SK-N-SH (cell line): ENCODE results near the gene IGF2BP3. TPM values are rescaled to one million over a fixed set of nuclear protein-coding genes. Genes with fewer than 3 reads are reported as not detected.

Source experiments
- CTCF ChIA-PET: fragments of 300-600, 350-600 bp; formaldehyde crosslinking; extraction: SDS; loops from one replicate; lab custom pipeline; 2021; lab: Yijun Ruan, JAX
- POLR2A ChIA-PET: fragments of 350-600 bp; sonication (Branson Sonifier 250); formaldehyde crosslinking; extraction: SDS; loops from one replicate; lab custom pipeline; 2020; ENCODE audit warnings: antibody characterized with exemption, inconsistent platforms; lab: Yijun Ruan, JAX
- DNase-seq: peaks from one replicate; pipeline ENCODE4 v3.0.0; 2012
- H2AFZ ChIP-seq: fragments of 200-600 bp; sonication (generic); 2 replicates; pipeline ENCODE4 v1.8.1; 2016; ENCODE audit warnings: antibody characterized with exemption, mild to moderate bottlenecking, low read depth
- H3F3A ChIP-seq: fragments of 200-600 bp; sonication (generic); replicated peaks from 2 replicates; pipeline ENCODE3; 2016; ENCODE audit warnings: antibody characterized with exemption, mild to moderate bottlenecking; ENCODE audit not compliant: insufficient read depth
- H3K27ac ChIP-seq, 2 experiments: fragments of 200-500 bp in 1 of 2; fragments of 200-600 bp in 1 of 2; sonication (Bioruptor generic) in 1 of 2; sonication (generic), shearing (Covaris generic) in 1 of 2; 2 replicates each; pipeline versions ENCODE4 v1.5.1 to v1.6.1; 2014 to 2016; ENCODE audit warnings: low read depth in 2 of 2, inconsistent platforms in 1 of 2, low read length in 1 of 2, mild to moderate bottlenecking in 1 of 2, mixed read lengths in 1 of 2
- H3K27me3 ChIP-seq: fragments of 200-600 bp; sonication (generic), shearing (Covaris generic); 2 replicates; pipeline ENCODE4 v1.6.1; 2016; ENCODE audit warnings: mixed run types; ENCODE audit not compliant: insufficient read depth
- H3K36me3 ChIP-seq, 2 experiments: fragments of 200-500 bp in 1 of 2; fragments of 200-600 bp in 1 of 2; sonication (Bioruptor generic) in 1 of 2; sonication (generic) in 1 of 2; replicated peaks in 1 of 2; 2 replicates each; pipeline versions ENCODE3 to v1.5.1; 2014 to 2016; ENCODE audit warnings: low read length in 1 of 2, mild to moderate bottlenecking in 1 of 2; ENCODE audit not compliant: insufficient read depth in 2 of 2, control insufficient read depth in 1 of 2
- H3K4me1 ChIP-seq, 2 experiments: fragments of 200-500 bp in 1 of 2; fragments of 200-600 bp in 1 of 2; sonication (Bioruptor generic) in 1 of 2; sonication (generic), shearing (Covaris generic) in 1 of 2; 2 replicates each; pipeline versions ENCODE4 v1.5.1 to v1.6.1; 2014 to 2016; ENCODE audit warnings: low read depth in 1 of 2, low read length in 1 of 2, mixed run types in 1 of 2; ENCODE audit not compliant: insufficient read depth in 2 of 2, control insufficient read depth in 1 of 2
- H3K4me2 ChIP-seq: fragments of 200-600 bp; sonication (generic), shearing (Covaris generic); 2 replicates; pipeline ENCODE4 v1.6.1; 2017; ENCODE audit warnings: mixed run types
- H3K4me3 ChIP-seq, 2 experiments: fragments of 200-500 bp in 1 of 2; fragments of 200-600 bp in 1 of 2; sonication (Bioruptor generic) in 1 of 2; sonication (generic), shearing (Covaris generic) in 1 of 2; 2 replicates each; pipeline versions ENCODE4 v1.5.1 to v1.8.1; 2014 to 2016; ENCODE audit warnings: low read depth in 2 of 2, inconsistent platforms in 1 of 2, low read length in 1 of 2, mild to moderate bottlenecking in 1 of 2, mixed read lengths in 1 of 2, moderate library complexity in 1 of 2
- H3K79me2 ChIP-seq: fragments of 200-600 bp; sonication (generic); 2 replicates; pipeline ENCODE4 v1.8.1; 2017; ENCODE audit warnings: mild to moderate bottlenecking; ENCODE audit not compliant: insufficient read depth
- H3K9ac ChIP-seq: fragments of 200-600 bp; sonication (generic); 2 replicates; pipeline ENCODE4 v1.6.1; 2017; ENCODE audit warnings: mixed run types
- H3K9me2 ChIP-seq: fragments of 200-600 bp; sonication (generic); 2 replicates; pipeline ENCODE4 v1.6.1; 2017; ENCODE audit warnings: mixed run types
- H3K9me3 ChIP-seq: fragments of 200-600 bp; sonication (generic); 2 replicates; pipeline ENCODE4 v1.6.1; 2017; ENCODE audit warnings: mixed run types, mild to moderate bottlenecking, moderate library complexity
- H4K20me1 ChIP-seq: fragments of 200-600 bp; sonication (generic); 2 replicates; pipeline ENCODE4 v1.6.1; 2017; ENCODE audit warnings: mild to moderate bottlenecking, mixed run types; ENCODE audit not compliant: insufficient read depth
- CTCF ChIP-seq: fragments of 200-600 bp; sonication (generic); IDR thresholded peaks from 2 replicates; pipeline ENCODE4 v1.6.1; 2017; ENCODE audit warnings: antibody characterized with exemption, mild to moderate bottlenecking, moderate library complexity
- ELF1 ChIP-seq: IDR thresholded peaks from 2 replicates; pipeline ENCODE4 v1.4.0; 2012
- EP300 ChIP-seq, 2 experiments: IDR thresholded peaks; 2 replicates each; pipeline versions ENCODE4 v1.4.0 to v1.6.1; 2012; ENCODE audit warnings: borderline replicate concordance in 1 of 2, low read depth in 1 of 2, low read length in 1 of 2
- FOXJ3 ChIP-seq: sonication (generic); formaldehyde crosslinking; IDR thresholded peaks from 2 replicates; pipeline ENCODE4 v1.5.1; 2020; ENCODE audit warnings: mild to moderate bottlenecking, missing genetic modification reagents
- FOXM1 ChIP-seq: IDR thresholded peaks from 2 replicates; pipeline ENCODE4 v1.4.0; 2012; ENCODE audit warnings: low read depth, mild to moderate bottlenecking
- GABPA ChIP-seq: IDR thresholded peaks from 2 replicates; pipeline ENCODE4 v1.4.0; 2012; ENCODE audit warnings: low read depth, mild to moderate bottlenecking
- GATA2 ChIP-seq: sonication (generic); formaldehyde crosslinking; IDR thresholded peaks from 2 replicates; pipeline ENCODE4 v1.5.0; 2020; ENCODE audit warnings: mild to moderate bottlenecking, missing genetic modification reagents
- JUND ChIP-seq: IDR thresholded peaks from 2 replicates; pipeline ENCODE4 v1.4.0; 2012
- MAX ChIP-seq: IDR thresholded peaks from 2 replicates; pipeline ENCODE4 v1.4.0; 2012; ENCODE audit warnings: low read depth
- MEF2A ChIP-seq: IDR thresholded peaks from 2 replicates; pipeline ENCODE4 v1.4.0; 2012; ENCODE audit warnings: low read depth, borderline replicate concordance
- MXI1 ChIP-seq: IDR thresholded peaks from 2 replicates; pipeline ENCODE4 v1.6.1; 2012; ENCODE audit warnings: mild to moderate bottlenecking, low read depth, low read length, improper control_type of control experiment
- NFIC ChIP-seq: IDR thresholded peaks from 2 replicates; pipeline ENCODE4 v1.4.0; 2012; ENCODE audit warnings: borderline replicate concordance
- NRF1 ChIP-seq: IDR thresholded peaks from 2 replicates; pipeline ENCODE4 v1.6.1; 2012; ENCODE audit warnings: low read depth, mild to moderate bottlenecking, low read length
- PBX3 ChIP-seq: IDR thresholded peaks from 2 replicates; pipeline ENCODE4; 2012
- RCOR1 ChIP-seq: fragments of 150-350 bp; IDR thresholded peaks from 2 replicates; pipeline ENCODE4 v1.6.1; 2017; ENCODE audit warnings: antibody characterized with exemption, low read length
- TCF12 ChIP-seq: IDR thresholded peaks from 2 replicates; pipeline ENCODE4 v1.4.0; 2012
- USF1 ChIP-seq: IDR thresholded peaks from 2 replicates; pipeline ENCODE4 v1.4.0; 2012; ENCODE audit warnings: low read depth, borderline replicate concordance
- USF2 ChIP-seq: fragments of 150-350 bp; IDR thresholded peaks from 2 replicates; pipeline ENCODE4 v1.6.1; 2017; ENCODE audit warnings: antibody characterized with exemption, low read length, low read depth, borderline replicate concordance
- YY1 ChIP-seq: IDR thresholded peaks from 2 replicates; pipeline ENCODE4 v1.4.0; 2012; ENCODE audit warnings: low read depth, mild to moderate bottlenecking
- WGBS: methylation state at CpG from one replicate; pipeline ENCODE4 v1.1.6; 2017; ENCODE audit warnings: low lambda C conversion rate; 5-methylcytosine and 5-hydroxymethylcytosine counted together
- polyA plus RNA-seq, 3 experiments: library from polyadenylated mRNA; depleted of rRNA; stranded (reverse); fragments of >200 nt; gene quantifications; 2 replicates each; pipeline ENCODE4 v1.2.3, GENCODE V29; 2012
- TF ChIP-seq, protein P1 (sequence below): IDR thresholded peaks from 2 replicates; pipeline ENCODE4 v1.4.0; 2012; ENCODE audit warnings: low read depth, borderline replicate concordance

The IGF2BP3 gene
- polyA plus RNA-seq, 1 of the 3 experiments (the other 2 are of a cell fraction), result 34.4 TPM

GRCh38 chr7:23268167-23268566 lies 202.1 kb downstream of the IGF2BP3 start:
- ChIA-PET CTCF (interaction anchor here (0.9 to 23.9 kb wide), 7 partner anchors 10 to 277 kb away, joined by 3 to 359 read pairs (median 4); partner anchors contain the start of gene NUP42), POLR2A (interaction anchor here (0.5 kb wide), 1 partner anchor 166 kb away, joined by 3 read pairs; no protein-coding TSS in a partner anchor)

GRCh38 chr7:23267357-23267756 lies 202.9 kb downstream of the IGF2BP3 start:
- Histone ChIP-seq H3K9me3 (no peaks in the 10 kb centered on the region), H3K27ac (no peak overlapping the region), H3F3A (peaks cover 5% of the 10 kb centered on the region), H2AFZ (no peak overlapping the region), H3K9ac (no peak overlapping the region), H3K4me2 (no peak overlapping the region), H3K4me1 (no peaks in the 10 kb centered on the region), H3K27me3 (no peaks in the 10 kb centered on the region), H4K20me1 (no peaks in the 10 kb centered on the region), H3K36me3 (no peaks in the 10 kb centered on the region), H3K4me3 (no peak overlapping the region), H3K9me2 (no peaks in the 10 kb centered on the region), H3K79me2 (no peaks in the 10 kb centered on the region)
- WGBS, result 94% methylated on average over 2 of the region's 2 CpGs
- no peak for DNase-seq
- ChIA-PET CTCF (interaction anchor here (1.2 to 23.9 kb wide), 4 partner anchors 11 to 280 kb away, joined by 4 to 359 read pairs (median 56); partner anchors contain the start of gene NUP42), POLR2A (no interaction called here)
- no peak for TF ChIP-seq PBX3
- TF ChIP-seq, protein P1, sequence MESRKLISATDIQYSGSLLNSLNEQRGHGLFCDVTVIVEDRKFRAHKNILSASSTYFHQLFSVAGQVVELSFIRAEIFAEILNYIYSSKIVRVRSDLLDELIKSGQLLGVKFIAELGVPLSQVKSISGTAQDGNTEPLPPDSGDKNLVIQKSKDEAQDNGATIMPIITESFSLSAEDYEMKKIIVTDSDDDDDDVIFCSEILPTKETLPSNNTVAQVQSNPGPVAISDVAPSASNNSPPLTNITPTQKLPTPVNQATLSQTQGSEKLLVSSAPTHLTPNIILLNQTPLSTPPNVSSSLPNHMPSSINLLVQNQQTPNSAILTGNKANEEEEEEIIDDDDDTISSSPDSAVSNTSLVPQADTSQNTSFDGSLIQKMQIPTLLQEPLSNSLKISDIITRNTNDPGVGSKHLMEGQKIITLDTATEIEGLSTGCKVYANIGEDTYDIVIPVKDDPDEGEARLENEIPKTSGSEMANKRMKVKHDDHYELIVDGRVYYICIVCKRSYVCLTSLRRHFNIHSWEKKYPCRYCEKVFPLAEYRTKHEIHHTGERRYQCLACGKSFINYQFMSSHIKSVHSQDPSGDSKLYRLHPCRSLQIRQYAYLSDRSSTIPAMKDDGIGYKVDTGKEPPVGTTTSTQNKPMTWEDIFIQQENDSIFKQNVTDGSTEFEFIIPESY, result no peak
- TF ChIP-seq CTCF, result no peak
- TF ChIP-seq NRF1, result no peak
- no peak for TF ChIP-seq MEF2A
- no peak for TF ChIP-seq MAX
- no peak for TF ChIP-seq USF2
- TF ChIP-seq GATA2 (CRISPR knock-in tag), result no peak
- no peak for TF ChIP-seq FOXJ3 (CRISPR knock-in tag)
- no peak for TF ChIP-seq TCF12

More at GRCh38 chr7:23268167-23268566, 202.1 kb downstream of the IGF2BP3 start:
- no peak overlapping the region for H3K4me2 ChIP-seq
- no peaks in the 10 kb centered on the region for H3K79me2 ChIP-seq
- no peaks in the 10 kb centered on the region for H3K9me3 ChIP-seq
- 98% methylated on average over 2 of the region's 2 CpGs for WGBS
- H3K36me3 ChIP-seq, result no peaks in the 10 kb centered on the region
- H2AFZ ChIP-seq, result no peak overlapping the region
- H3K9me2 ChIP-seq, result no peaks in the 10 kb centered on the region
- no peak for DNase-seq
- H3K9ac ChIP-seq, result no peak overlapping the region
- H3K27ac ChIP-seq, result no peak overlapping the region
- no peaks in the 10 kb centered on the region for H3K27me3 ChIP-seq
- H3K4me3 ChIP-seq, result no peak overlapping the region
- H3F3A ChIP-seq, result no peaks in the 10 kb centered on the region
- TF ChIP-seq JUND (no peak), MXI1 (no peak), USF1 (no peak), GABPA (no peak), NFIC (no peak), ELF1 (no peak), PBX3 (no peak), FOXM1 (no peak), EP300 (IDR thresholded peaks at IDR 0.05; ENCODE audit: borderline replicate concordance in 1 of 2, low read depth in 1 of 2, low read length in 1 of 2) (no peak), YY1 (no peak), RCOR1 (no peak), MEF2A (no peak), TCF12 (no peak)
- H3K4me1 ChIP-seq, result peaks cover 0 to 5% of the 10 kb centered on the region in 2 experiments; a peak in 2 of 4 replicates
- no peaks in the 10 kb centered on the region for H4K20me1 ChIP-seq
